ENCODE data around the gene HSFX2. TPM values are rescaled to one million over a fixed set of nuclear protein-coding genes. Genes with fewer than 3 reads are reported as not detected.
"Not testable (repeated sequence)": the region's sequence is repeated elsewhere in the genome, so short reads cannot be mapped to it uniquely, and the experiment has no call there.

The HSFX2 gene
- total RNA-seq, 1 donor from 2014 or later, result not detected

DNA sequence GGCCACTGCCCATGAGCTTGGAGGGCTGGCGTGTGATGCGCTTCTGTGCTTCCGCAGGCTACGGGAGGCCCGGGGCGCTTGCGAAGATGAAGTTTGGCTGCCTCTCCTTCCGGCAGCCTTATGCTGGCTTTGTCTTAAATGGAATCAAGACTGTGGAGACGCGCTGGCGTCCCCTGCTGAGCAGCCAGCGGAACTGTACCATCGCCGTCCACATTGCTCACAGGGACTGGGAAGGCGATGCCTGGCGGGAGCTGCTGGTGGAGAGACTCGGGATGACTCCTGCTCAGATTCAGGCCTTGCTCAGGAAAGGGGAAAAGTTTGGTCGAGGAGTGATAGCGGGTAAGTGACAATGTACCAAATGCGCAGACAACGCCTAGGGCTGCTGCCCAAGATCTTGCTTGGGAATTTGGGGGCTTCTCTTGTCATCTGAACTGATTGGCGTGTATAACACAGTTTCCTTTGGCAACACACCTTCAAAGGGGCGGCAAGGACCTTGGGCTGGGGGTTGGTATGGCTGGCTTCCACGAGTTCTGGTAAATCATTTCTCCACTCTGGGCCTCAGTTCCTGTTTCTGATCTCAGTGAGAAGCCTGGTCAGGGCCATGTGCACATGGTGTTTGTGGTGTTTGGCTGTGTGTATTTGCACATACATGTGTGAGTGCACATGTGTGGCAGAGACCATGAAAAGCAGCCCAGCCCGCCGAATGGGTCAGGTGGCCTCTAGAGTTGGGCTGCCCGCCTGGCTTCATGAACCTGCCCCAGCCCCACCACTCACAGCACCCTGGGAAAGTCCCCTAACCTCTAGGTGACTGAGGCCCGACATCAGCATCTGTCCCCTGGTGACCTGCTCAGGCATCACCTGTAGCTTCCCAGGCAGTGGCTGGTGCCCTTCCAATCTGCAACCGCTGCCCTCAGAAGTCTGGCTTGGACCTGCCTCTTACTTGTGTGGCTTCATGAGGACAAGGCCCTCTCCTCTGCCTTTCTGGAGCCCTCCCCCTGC, 49.3 kb downstream of the HSFX2 start:
- intact Hi-C loops (cut with DNase I), result not testable (repeated sequence)

More for the DNA sequence above, 49.3 kb downstream of the HSFX2 start:
- DNase-seq (ENCODE audit: low spot score), result not testable (repeated sequence)

Other genes with a start within 250 kb of the HSFX2 start
- gene IDS, start 90.0 kb downstream of the HSFX2 start, total RNA-seq, result 87.6 TPM
- gene EOLA1, start 54.3 kb downstream of the HSFX2 start, total RNA-seq, result 27.4 TPM
- gene HSFX3, start 45.4 kb downstream of the HSFX2 start, total RNA-seq, result 0.59 TPM
- not detected for gene MAGEA9B, start 7.9 kb downstream of the HSFX2 start, total RNA-seq
- gene TMEM185A, start 36.5 kb upstream of the HSFX2 start, total RNA-seq, result 30.2 TPM
- gene MAGEA11, start 116.7 kb upstream of the HSFX2 start, total RNA-seq, result not detected
- 2.0 TPM for gene HSFX1, start 178.8 kb upstream of the HSFX2 start, total RNA-seq
- gene MAGEA9, start 186.6 kb upstream of the HSFX2 start, total RNA-seq, result not detected

All from cardiac septum (tissue), 1 donor.